ENCODE measurements around the gene AHCYL2. TPM values are rescaled to one million over a fixed set of nuclear protein-coding genes. Genes with fewer than 3 reads are reported as not detected.

Gene AHCYL2
- total RNA-seq, 1 donor from 2014 or later: 19.0 TPM

DNA sequence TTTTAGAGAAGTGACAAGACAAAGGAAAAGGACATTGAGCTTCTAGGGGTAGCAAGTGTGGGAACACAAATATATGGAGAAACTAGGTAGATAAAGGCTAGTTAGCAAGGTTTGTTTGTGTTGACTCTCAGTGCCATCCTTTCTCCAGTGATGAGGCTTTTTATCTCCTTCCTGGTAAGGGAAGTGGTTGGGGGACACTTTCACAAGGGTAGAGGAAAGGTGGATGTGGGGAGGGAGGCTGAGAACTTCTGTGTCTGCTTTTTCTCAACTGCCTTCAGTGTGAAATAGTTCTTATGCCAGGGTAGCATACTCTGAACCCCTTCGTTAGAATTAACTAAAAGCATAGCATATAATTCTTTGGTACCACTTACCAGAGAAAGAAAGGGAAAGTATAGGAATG, 116.4 kb downstream of the AHCYL2 start:
- Mint-ChIP-seq H3K36me3 (ENCODE audit: unreplicated experiment) (no peaks in the 10 kb centered on the region), H3K27me3 (ENCODE audit: unreplicated experiment) (no peaks in the 10 kb centered on the region), H3K27ac (ENCODE audit: unreplicated experiment) (no peak overlapping the region), H3K4me1 (ENCODE audit: unreplicated experiment) (peaks cover 14% of the 10 kb centered on the region), H3K9me3 (ENCODE audit: unreplicated experiment) (no peaks in the 10 kb centered on the region), H3K4me3 (ENCODE audit: unreplicated experiment) (no peak overlapping the region)
- TF ChIP-seq, protein P1, sequence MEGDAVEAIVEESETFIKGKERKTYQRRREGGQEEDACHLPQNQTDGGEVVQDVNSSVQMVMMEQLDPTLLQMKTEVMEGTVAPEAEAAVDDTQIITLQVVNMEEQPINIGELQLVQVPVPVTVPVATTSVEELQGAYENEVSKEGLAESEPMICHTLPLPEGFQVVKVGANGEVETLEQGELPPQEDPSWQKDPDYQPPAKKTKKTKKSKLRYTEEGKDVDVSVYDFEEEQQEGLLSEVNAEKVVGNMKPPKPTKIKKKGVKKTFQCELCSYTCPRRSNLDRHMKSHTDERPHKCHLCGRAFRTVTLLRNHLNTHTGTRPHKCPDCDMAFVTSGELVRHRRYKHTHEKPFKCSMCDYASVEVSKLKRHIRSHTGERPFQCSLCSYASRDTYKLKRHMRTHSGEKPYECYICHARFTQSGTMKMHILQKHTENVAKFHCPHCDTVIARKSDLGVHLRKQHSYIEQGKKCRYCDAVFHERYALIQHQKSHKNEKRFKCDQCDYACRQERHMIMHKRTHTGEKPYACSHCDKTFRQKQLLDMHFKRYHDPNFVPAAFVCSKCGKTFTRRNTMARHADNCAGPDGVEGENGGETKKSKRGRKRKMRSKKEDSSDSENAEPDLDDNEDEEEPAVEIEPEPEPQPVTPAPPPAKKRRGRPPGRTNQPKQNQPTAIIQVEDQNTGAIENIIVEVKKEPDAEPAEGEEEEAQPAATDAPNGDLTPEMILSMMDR (IDR thresholded peaks at IDR 0.05): no peak
- DNase-seq (ENCODE audit: extremely low spot score, unreplicated experiment): no peak

- Mint-ChIP-seq H3K36me3 (ENCODE audit: unreplicated experiment) (no peaks in the 10 kb centered on the region), H3K4me1 (ENCODE audit: unreplicated experiment) (peaks cover 14% of the 10 kb centered on the region), H3K27me3 (ENCODE audit: unreplicated experiment) (no peaks in the 10 kb centered on the region), H3K9me3 (ENCODE audit: unreplicated experiment) (no peaks in the 10 kb centered on the region), H3K4me3 (ENCODE audit: unreplicated experiment) (no peak overlapping the region), H3K27ac (ENCODE audit: unreplicated experiment) (no peak overlapping the region)
- TF ChIP-seq, protein P1 (IDR thresholded peaks at IDR 0.05): no peak
- DNase-seq (ENCODE audit: extremely low spot score, unreplicated experiment): no peak
These were observed 117.3 kb downstream of the AHCYL2 start for GRCh38 chr7:129341816-129342806.

- H3K9me3 Mint-ChIP-seq (ENCODE audit: unreplicated experiment): no peaks in the 10 kb centered on the region
- H3K27ac Mint-ChIP-seq (ENCODE audit: unreplicated experiment): no peak overlapping the region
- H3K36me3 Mint-ChIP-seq (ENCODE audit: unreplicated experiment): no peaks in the 10 kb centered on the region
- DNase-seq (ENCODE audit: extremely low spot score, unreplicated experiment): no peak
- H3K27me3 Mint-ChIP-seq (ENCODE audit: unreplicated experiment): no peaks in the 10 kb centered on the region
- H3K4me1 Mint-ChIP-seq (ENCODE audit: unreplicated experiment): peaks cover 14% of the 10 kb centered on the region
- TF ChIP-seq, protein P1 (IDR thresholded peaks at IDR 0.05): peak; percentile 75
- H3K4me3 Mint-ChIP-seq (ENCODE audit: unreplicated experiment): no peak overlapping the region
These were observed 118.4 kb downstream of the AHCYL2 start for GRCh38 chr7:129343099-129343700.

DNA sequence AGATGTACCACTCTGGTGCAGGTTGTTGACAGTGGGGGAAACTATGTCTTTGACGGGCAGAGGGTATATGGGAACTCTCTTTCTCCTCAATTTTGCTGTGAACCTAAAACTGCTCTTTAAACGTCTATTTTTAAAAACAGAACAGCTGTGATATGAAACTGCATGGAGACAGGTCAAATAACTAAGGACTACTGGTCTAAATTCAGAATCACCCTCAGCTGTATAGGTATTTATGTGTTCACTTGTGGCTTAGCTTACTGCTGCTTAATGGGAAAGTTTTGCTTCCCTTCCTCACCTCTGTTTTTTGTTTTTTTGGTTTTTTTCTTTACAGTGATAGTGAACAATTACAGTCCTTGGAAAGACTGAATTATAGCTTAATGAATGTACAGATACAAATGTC, 122.5 kb downstream of the AHCYL2 start:
- DNase-seq (ENCODE audit: extremely low spot score, unreplicated experiment): no peak
- H3K27ac Mint-ChIP-seq (ENCODE audit: unreplicated experiment): no peak overlapping the region
- no peaks in the 10 kb centered on the region for H3K9me3 Mint-ChIP-seq (ENCODE audit: unreplicated experiment)
- TF ChIP-seq, protein P1 (IDR thresholded peaks at IDR 0.05): no peak
- H3K4me1 Mint-ChIP-seq (ENCODE audit: unreplicated experiment): peaks cover 16% of the 10 kb centered on the region
- H3K36me3 Mint-ChIP-seq (ENCODE audit: unreplicated experiment): no peaks in the 10 kb centered on the region
- H3K27me3 Mint-ChIP-seq (ENCODE audit: unreplicated experiment): no peaks in the 10 kb centered on the region
- no peak overlapping the region for H3K4me3 Mint-ChIP-seq (ENCODE audit: unreplicated experiment)
